Activated naive CD4-positive, alpha-beta T cell treated with Interleukin-2 at 50 U/mL for 16 hours (primary cell): Measurements from ENCODE around the gene SP110.
A peak's percentile ranks its signal among the peaks of the same experiment; 100 is the strongest.

Experiments used
- DNase-seq: peaks from one replicate; pipeline ENCODE4 v3.0.0-alpha.2; 2020

Gene SP110

DNA sequence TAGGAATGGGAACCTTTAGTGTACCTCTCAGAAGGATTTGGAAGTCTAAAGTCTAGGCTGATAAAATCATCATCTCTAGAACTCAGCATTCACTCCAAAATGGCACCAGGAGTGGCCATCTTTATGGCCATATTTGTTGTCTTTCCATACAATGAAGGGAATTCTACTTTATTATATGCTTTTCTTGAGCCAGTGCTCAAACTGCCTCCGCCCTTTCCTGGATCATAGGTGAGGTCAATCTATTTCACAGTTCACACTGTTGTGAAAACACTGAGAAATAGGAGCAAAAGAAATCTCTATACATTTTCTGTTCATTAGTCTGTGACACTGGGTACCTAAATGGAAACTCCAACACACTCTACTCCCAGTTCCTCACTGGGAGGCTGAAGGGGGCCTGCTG, 55.6 kb downstream of the SP110 start:
- no peak for DNase-seq

GRCh38 chr2:230162981-230163380, 56.8 kb downstream of the SP110 start:
- DNase-seq: no peak

DNA sequence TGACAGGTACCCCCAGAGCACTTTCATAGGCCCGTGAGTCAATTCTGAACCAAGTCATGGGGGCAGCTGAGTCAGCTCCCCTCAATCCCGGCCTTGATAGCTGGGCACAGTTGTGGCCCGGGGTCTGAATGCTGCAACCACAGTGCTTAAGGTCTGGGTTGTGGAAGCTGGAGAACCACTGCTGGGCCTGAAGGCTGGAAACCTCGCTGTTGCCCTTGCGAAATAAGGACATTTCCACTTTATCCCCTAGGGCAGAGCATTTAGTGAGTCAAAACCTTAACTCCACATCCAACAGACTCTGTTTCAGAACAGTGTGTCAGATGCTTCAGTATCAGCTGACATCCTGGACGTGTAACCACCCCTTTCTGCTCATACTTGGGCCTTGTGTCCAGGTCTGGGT, 58.6 kb downstream of the SP110 start:
- no peak for DNase-seq

- peak; percentile 50 for DNase-seq
Observed at GRCh38 chr2:230160112-230160660, 59.6 kb downstream of the SP110 start.

GRCh38 chr2:230158468-230158867, 61.3 kb downstream of the SP110 start:
- DNase-seq: no peak

- DNase-seq: no peak
Observed at GRCh38 chr2:230156782-230157699, 62.7 kb downstream of the SP110 start.

DNA sequence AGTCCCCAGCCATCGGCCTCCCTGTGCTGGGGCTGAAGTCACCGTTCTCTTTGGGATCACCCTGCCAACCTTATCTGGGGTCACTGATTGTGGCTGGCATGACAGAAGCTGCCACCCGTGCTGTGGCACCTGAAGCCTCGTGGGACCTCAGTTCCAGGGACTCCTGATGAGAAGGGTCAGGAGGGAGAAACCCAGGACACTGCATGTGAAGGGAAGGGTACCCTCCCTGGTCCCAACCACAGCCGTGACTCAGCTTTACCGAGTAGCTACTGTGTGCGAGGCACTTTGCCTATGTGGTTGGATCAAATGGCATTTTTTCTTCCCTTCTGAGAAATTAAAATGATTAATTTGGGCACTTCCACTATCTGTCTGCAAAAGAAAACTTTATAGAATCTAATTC, 64.4 kb downstream of the SP110 start:
- no peak for DNase-seq

- DNase-seq: no peak
Observed at GRCh38 chr2:230153390-230153976, 66.3 kb downstream of the SP110 start.

DNA sequence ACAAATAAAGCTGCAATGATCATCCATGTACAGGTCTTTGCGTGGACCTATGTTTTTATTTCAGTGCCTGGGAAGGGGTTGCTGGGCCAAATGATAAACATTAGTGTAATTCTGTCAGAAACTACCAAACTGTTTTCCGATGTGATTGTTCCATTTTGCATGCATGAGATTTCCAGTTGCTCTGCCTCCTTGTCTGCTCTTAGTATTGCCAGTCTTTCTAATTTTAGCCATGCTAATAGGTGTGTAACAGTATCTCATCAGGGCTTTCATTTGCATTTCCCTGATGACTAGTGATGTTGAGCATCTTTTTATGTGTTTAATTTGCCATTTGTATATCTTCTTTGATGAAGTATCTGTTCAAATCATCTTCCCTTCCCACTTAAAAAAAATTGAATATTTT, 67.5 kb downstream of the SP110 start:
- no peak for DNase-seq

- DNase-seq: no peak
Observed at GRCh38 chr2:230144355-230144754, 75.4 kb downstream of the SP110 start.

DNA sequence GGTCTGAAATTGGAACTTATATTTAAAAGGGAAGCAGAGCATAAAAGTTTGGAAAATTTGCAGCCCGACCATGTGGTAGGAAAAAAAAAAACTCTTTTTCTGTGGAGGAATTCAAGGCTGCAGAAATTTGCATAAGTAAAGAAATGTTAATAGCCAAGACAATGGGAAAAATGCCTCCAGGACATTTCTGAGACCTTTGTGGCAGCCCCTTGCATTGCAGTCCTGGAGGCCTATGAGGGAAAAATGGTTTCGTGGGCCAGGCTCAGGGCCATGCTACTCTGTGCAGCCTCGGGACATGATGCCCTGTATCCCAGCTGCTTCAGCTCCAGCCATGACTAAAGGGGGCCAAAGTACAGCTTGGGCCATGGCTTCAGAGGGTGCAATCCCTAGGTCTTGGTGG, 79.1 kb downstream of the SP110 start:
- DNase-seq: no peak

DNA sequence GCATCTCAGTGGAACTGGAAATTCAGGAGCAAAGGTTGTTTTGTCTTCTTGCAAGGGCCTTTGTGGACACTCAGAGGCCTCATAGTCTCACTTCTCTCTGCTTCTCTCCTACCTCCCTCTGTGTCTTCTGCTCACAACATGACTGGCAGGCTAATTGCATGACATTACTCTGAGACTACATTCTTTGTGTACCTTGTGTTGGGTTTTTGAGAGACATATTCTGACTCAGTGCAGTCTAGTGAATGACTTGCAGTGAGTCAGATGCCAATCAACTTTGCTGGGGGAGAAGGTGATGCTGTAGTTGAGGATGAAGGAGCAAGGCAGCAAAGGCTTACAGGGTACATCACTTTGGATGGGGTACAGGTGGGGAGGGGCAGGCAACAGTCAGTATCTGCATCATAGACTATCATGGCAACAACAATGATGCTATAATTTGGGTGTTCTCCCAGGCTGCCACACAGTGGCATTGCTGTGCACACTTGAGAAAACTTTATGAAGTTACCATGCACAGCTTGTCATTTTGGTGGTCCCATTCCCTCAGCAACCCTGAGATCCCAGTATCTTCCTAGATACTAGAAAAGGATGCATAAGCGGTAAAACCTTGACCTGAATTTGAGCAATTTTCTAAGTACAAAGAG, 81.8 kb downstream of the SP110 start:
- DNase-seq: no peak

DNA sequence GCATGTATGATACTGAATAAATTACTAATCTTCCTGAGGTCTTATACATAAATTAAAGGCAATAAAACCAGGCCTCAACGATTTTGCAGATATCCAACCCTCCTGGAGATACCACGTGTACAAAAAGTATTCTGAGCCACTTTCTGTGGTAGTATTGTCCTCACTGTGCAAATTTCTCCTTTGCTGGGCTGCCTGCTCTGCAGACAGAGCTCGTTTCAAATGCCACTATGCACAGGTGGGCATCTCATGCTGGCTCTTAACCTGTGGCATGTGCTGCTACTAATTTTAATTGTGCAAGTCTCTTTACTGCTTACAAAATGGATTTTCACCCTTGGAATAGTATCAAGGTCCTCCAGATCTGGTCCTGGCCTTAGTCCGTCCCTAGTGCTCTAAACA, 84.7 kb downstream of the SP110 start:
- DNase-seq: no peak

GRCh38 chr2:230134496-230135129, 85.2 kb downstream of the SP110 start:
- DNase-seq: no peak

DNA sequence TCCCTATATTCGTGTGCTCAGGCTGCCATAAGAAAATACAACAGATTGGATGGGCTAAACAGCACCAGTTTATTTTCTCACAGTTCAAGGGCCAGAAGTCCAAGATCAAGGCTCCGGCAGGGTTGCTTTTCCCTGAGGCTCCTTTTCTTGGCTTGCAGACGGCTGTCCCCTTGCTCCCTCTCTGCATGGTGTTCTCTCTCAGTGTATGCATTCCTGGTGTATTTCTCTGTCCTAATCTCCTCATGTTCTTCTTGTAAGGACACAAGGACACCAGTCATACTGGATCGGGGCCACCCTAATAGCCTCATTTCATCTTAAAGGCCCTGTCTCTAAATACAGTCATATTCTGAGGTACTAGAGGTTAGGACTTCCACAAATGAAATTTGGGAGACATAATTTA, 88.4 kb downstream of the SP110 start:
- no peak for DNase-seq

DNA sequence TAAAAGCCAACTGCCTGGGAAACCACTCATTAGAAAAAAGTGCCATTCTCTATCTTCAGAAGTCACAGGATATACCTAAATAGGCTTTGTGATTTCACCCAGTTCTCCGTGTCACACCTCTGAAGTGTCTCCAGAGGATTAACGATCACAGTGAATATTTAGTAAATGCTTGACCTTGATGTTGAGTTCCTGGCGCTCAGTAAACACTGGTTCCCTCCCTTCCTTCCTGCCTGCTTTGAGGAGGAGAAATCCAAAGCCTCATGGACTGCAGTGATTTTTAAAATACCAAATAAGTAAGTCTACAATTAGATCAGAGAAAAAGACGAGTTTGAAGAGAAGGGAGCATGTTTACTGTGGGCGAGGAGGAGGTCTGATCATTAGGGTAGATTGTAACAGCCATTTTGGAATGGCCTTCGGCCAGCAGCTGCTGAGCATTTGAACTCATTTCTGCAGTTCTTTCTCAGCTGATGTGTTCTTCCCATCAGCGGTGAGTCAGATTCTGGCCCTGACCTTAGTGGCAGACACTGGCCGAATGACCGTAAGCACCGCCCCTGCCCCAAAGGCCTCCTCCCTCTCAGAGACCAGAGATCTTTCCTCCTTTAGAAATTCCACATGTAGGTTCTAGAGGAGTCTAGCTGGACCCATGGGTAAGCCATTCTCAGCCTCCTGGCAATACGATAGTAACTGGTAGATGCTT, 89.0 kb downstream of the SP110 start:
- DNase-seq: no peak

GRCh38 chr2:230129343-230129742, 90.4 kb downstream of the SP110 start:
- DNase-seq: no peak

DNA sequence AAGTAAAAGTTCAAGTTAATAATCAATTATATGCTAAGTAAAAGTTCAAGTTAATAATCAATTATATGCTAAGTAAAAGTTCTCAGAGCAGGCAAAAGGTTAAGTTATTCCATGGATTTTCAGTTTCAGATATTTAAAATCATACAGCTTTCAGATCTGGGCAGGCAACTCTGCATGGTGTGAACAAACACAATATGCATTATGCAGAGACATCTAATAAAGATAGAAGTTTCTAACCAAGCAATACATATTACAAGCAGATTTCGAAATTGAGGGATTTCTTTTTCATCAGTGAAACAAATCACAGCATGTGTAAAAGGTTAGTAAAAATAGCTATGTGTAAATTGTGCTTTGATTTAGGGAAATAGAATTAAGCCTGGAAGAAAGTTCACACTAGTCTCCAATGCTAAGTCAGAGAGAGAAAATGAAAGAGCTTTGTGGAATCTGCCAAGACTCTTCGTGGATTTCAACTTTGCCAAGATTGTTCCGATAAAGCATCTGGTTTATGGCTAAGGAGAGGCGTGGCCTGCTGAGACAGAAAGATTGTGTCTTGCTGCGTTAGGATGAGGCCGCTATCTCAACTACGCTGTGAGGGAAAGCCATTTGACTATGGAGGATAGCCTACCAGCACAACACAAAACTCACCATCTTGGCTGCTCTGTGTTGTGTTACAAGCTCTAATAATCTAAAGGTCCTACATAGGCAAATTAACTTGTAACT, 91.0 kb downstream of the SP110 start:
- DNase-seq: no peak

- DNase-seq: no peak
Observed at GRCh38 chr2:230127195-230127594, 92.6 kb downstream of the SP110 start.

DNA sequence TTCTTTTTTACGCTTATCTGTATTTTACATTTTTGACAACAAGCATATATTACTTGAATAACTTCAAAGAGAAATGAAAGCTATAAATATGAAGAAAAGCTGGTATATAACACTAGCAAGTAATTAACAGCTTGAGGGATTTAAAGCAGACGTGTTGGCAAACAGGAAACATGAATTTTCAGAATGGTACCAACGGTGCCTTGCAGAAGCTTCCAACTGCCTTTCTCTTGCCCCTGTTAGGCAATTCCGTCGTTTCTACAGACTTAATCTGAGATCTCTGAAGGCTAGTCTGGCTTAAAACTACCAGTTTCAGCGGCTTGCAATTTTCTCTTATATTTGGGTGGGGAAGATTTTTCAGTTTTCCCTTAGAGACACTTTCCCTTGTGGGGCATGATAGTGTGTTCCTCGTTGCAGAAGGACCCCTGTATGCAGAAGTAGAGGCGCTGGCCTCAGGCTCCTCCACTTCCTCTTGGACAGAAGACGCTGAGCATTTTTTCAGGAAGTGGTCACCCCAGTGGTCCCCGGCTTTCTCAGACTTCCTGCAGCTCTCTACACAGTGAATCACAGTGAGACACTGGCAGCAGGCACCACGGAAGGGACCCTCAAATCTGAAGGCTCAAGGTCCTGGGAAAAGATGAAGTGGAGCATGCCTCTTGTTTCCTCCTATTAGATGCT, 94.9 kb downstream of the SP110 start:
- no peak for DNase-seq

DNA sequence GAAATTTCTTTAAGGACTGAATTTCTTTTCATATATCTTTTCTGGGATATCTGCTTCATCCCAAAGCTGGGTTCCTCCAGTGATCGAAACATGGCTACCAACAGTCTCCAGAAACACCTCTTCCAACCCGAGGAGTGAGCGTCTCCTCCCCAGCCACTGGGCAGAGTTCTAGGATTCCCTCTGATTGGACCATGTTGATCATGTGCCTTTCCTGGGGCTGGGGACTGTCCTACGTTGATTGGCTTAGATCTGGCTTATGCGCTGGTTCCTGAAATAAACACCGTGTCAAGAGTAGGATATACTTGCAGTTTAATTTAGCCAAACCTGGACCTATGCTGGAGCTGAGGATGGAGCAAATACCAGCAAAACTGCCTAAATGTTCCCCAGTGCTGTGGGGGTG, 95.5 kb downstream of the SP110 start:
- DNase-seq: no peak
